Gastrocnemius medialis (tissue), 4 donors: Measurements from ENCODE around the gene POC1A.

Experiments used
- POLR2A ChIP-seq, 2 donors: fragments of 450-650 bp; IDR thresholded peaks; one replicate each; pipeline ENCODE4 v1.6.1; 2017; ENCODE audit warnings: antibody characterized with exemption in 2 of 2, mild to moderate bottlenecking in 2 of 2, moderate library complexity in 2 of 2
- TF ChIP-seq, protein P1 (sequence below), 5 experiments: fragments of 450-650 bp in 3 of 5; fragments of 200-600 bp in 2 of 5; sonication (generic) in 2 of 5; IDR thresholded peaks in 4 of 5; conservative IDR thresholded peaks in 1 of 5; 1 replicate in 4 of 5; 2 replicates in 1 of 5; pipeline ENCODE4 v1.5.1; 2016 to 2019; ENCODE audit warnings: antibody characterized with exemption in 5 of 5, mild to moderate bottlenecking in 3 of 5, moderate library complexity in 3 of 5

DNA sequence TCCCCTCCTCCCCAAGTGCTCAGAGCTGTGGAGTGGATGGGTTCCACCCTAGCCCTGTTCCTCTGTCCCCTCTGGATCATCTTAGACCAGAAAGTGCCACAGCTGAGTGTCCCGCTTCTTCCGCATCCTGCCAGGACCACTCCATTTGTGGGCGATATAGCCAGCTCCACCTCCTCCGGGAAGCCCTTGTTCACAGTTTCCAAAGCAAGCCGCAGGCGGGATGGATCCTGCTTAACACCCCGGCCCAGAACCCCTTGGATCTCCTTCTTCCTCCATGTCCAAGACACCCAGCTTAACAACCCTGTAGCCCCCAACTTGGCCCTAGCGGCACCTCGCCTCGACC lies 43.2 kb upstream of the POC1A start:
- TF ChIP-seq, protein P1, sequence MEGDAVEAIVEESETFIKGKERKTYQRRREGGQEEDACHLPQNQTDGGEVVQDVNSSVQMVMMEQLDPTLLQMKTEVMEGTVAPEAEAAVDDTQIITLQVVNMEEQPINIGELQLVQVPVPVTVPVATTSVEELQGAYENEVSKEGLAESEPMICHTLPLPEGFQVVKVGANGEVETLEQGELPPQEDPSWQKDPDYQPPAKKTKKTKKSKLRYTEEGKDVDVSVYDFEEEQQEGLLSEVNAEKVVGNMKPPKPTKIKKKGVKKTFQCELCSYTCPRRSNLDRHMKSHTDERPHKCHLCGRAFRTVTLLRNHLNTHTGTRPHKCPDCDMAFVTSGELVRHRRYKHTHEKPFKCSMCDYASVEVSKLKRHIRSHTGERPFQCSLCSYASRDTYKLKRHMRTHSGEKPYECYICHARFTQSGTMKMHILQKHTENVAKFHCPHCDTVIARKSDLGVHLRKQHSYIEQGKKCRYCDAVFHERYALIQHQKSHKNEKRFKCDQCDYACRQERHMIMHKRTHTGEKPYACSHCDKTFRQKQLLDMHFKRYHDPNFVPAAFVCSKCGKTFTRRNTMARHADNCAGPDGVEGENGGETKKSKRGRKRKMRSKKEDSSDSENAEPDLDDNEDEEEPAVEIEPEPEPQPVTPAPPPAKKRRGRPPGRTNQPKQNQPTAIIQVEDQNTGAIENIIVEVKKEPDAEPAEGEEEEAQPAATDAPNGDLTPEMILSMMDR (IDR thresholded peaks at IDR 0.05 in 4 of 5, conservative IDR thresholded peaks at IDR 0.05 in 1 of 5), result no peak
- no peak for TF ChIP-seq POLR2A (IDR thresholded peaks at IDR 0.05)
